ENCODE results near the gene MISP3.

GRCh38 chr19:14089412-14089661, 16.8 kb downstream of the MISP3 start:
- TF ChIP-seq CTCF (IDR thresholded peaks at IDR 0.05; ENCODE audit: low read depth, low read length): no peak
- no peak for TF ChIP-seq POLR2A (IDR thresholded peaks at IDR 0.05; ENCODE audit: extremely low read depth, insufficient read length)
- TF ChIP-seq MAX (IDR thresholded peaks at IDR 0.05; ENCODE audit: low read depth, low read length): no peak
- no peak for TF ChIP-seq MYC (IDR thresholded peaks at IDR 0.05; ENCODE audit: low read depth, low read length)
